Right forelimb (tissue), 1 donor: ENCODE data around the gene VAT1L.

Experiments used
- DNase-seq: peaks from one replicate; pipeline ENCODE4 v3.0.0-alpha.2; 2018

Gene VAT1L

GRCh38 chr16:77873066-77873465 is 84.7 kb downstream of the VAT1L start:
- DNase-seq: no peak

GRCh38 chr16:77874347-77874746 is 86.0 kb downstream of the VAT1L start:
- DNase-seq: no peak

- no peak for DNase-seq
Measured at GRCh38 chr16:77876776-77877175, 88.4 kb downstream of the VAT1L start.

GRCh38 chr16:77877712-77878347 is 89.5 kb downstream of the VAT1L start:
- DNase-seq: no peak

GRCh38 chr16:77881355-77882030 is 93.1 kb downstream of the VAT1L start:
- DNase-seq: no peak

GRCh38 chr16:77882358-77882757 is 94.0 kb downstream of the VAT1L start:
- DNase-seq: no peak

GRCh38 chr16:77885571-77886295 is 97.4 kb downstream of the VAT1L start:
- no peak for DNase-seq

GRCh38 chr16:77888871-77889270 is 100.5 kb downstream of the VAT1L start:
- DNase-seq: no peak

GRCh38 chr16:77890075-77890474 is 101.7 kb downstream of the VAT1L start:
- no peak for DNase-seq

- no peak for DNase-seq
Measured at GRCh38 chr16:77894162-77894561, 105.8 kb downstream of the VAT1L start.

GRCh38 chr16:77895962-77896361 is 107.6 kb downstream of the VAT1L start:
- no peak for DNase-seq

GRCh38 chr16:77896415-77897128 is 108.2 kb downstream of the VAT1L start:
- DNase-seq: no peak

GRCh38 chr16:77897129-77897437 is 108.7 kb downstream of the VAT1L start:
- DNase-seq: no peak

- DNase-seq: no peak
Measured at GRCh38 chr16:77897831-77898605, 109.7 kb downstream of the VAT1L start.

GRCh38 chr16:77898671-77899211 is 110.4 kb downstream of the VAT1L start:
- DNase-seq: no peak

GRCh38 chr16:77899416-77899815 is 111.1 kb downstream of the VAT1L start:
- DNase-seq: no peak

GRCh38 chr16:77905374-77905920 is 117.1 kb downstream of the VAT1L start:
- DNase-seq: no peak

- no peak for DNase-seq
Measured at GRCh38 chr16:77910021-77910420, 121.7 kb downstream of the VAT1L start.

- no peak for DNase-seq
Measured at GRCh38 chr16:77912617-77913016, 124.3 kb downstream of the VAT1L start.

- no peak for DNase-seq
Measured at GRCh38 chr16:77913738-77914253, 125.4 kb downstream of the VAT1L start.

- no peak for DNase-seq
Measured at GRCh38 chr16:77916111-77916510, 127.7 kb downstream of the VAT1L start.

- DNase-seq: no peak
Measured at GRCh38 chr16:77917971-77918370, 129.6 kb downstream of the VAT1L start.
